ENCODE data around the gene RAB7B. TPM values are rescaled to one million over a fixed set of nuclear protein-coding genes. Genes with fewer than 3 reads are reported as not detected.

RAB7B gene
- total RNA-seq, 2 donors from 2014 or later, result not detected

- no peaks in the 10 kb centered on the region for H3K27me3 Mint-ChIP-seq
- peak; percentile 90 for ATAC-seq (replicated peaks)
- H3K9me3 Mint-ChIP-seq, result peaks cover 7% of the 10 kb centered on the region
- H3K27ac Mint-ChIP-seq, result no peak overlapping the region
- H3K36me3 Mint-ChIP-seq (ENCODE audit: low read depth), result no peaks in the 10 kb centered on the region
- no peak overlapping the region for H3K4me3 Mint-ChIP-seq
- peaks cover 10% of the 10 kb centered on the region for H3K4me1 Mint-ChIP-seq
Observed at GRCh38 chr1:205977402-205978014, 25.7 kb downstream of the RAB7B start.

- no peak overlapping the region for H3K4me3 Mint-ChIP-seq
- no peak for ATAC-seq (replicated peaks)
- no peaks in the 10 kb centered on the region for H3K36me3 Mint-ChIP-seq (ENCODE audit: low read depth)
- peaks cover 1% of the 10 kb centered on the region for H3K9me3 Mint-ChIP-seq
- no peaks in the 10 kb centered on the region for H3K27me3 Mint-ChIP-seq
- H3K27ac Mint-ChIP-seq, result no peak overlapping the region
- H3K4me1 Mint-ChIP-seq, result peaks cover 10% of the 10 kb centered on the region
Observed at GRCh38 chr1:205976708-205977401, 26.3 kb downstream of the RAB7B start.

GRCh38 chr1:205976036-205976435, 27.2 kb downstream of the RAB7B start:
- Mint-ChIP-seq H3K9me3 (no peaks in the 10 kb centered on the region), H3K36me3 (ENCODE audit: low read depth) (no peaks in the 10 kb centered on the region), H3K27me3 (no peaks in the 10 kb centered on the region), H3K27ac (no peak overlapping the region), H3K4me1 (peaks cover 10% of the 10 kb centered on the region), H3K4me3 (no peak overlapping the region)
- no peak for ATAC-seq (replicated peaks)

- Mint-ChIP-seq H3K4me1 (peaks cover 10% of the 10 kb centered on the region), H3K27me3 (no peaks in the 10 kb centered on the region), H3K36me3 (ENCODE audit: low read depth) (no peaks in the 10 kb centered on the region), H3K4me3 (no peak overlapping the region), H3K27ac (no peak overlapping the region), H3K9me3 (no peaks in the 10 kb centered on the region)
- ATAC-seq (replicated peaks), result no peak
Observed at GRCh38 chr1:205975387-205975998, 27.7 kb downstream of the RAB7B start.

- Mint-ChIP-seq H3K36me3 (ENCODE audit: low read depth) (no peaks in the 10 kb centered on the region), H3K4me3 (no peak overlapping the region), H3K27ac (no peak overlapping the region), H3K27me3 (no peaks in the 10 kb centered on the region), H3K4me1 (peaks cover 10% of the 10 kb centered on the region), H3K9me3 (no peaks in the 10 kb centered on the region)
- no peak for ATAC-seq (replicated peaks)
Observed at GRCh38 chr1:205974712-205975111, 28.5 kb downstream of the RAB7B start.

GRCh38 chr1:205973377-205974232, 29.6 kb downstream of the RAB7B start:
- ATAC-seq (replicated peaks), result no peak
- Mint-ChIP-seq H3K4me3 (no peak overlapping the region), H3K27ac (no peak overlapping the region)

GRCh38 chr1:205972491-205973168, 30.6 kb downstream of the RAB7B start:
- no peak for ATAC-seq (replicated peaks)
- H3K4me1 Mint-ChIP-seq, result peaks cover 10% of the 10 kb centered on the region
- H3K9me3 Mint-ChIP-seq, result no peaks in the 10 kb centered on the region
- no peaks in the 10 kb centered on the region for H3K36me3 Mint-ChIP-seq (ENCODE audit: low read depth)
- no peaks in the 10 kb centered on the region for H3K27me3 Mint-ChIP-seq
- no peak overlapping the region for H3K27ac Mint-ChIP-seq
- no peak overlapping the region for H3K4me3 Mint-ChIP-seq

More at GRCh38 chr1:205973377-205974232, 29.6 kb downstream of the RAB7B start:
- Mint-ChIP-seq H3K4me1 (peaks cover 10% of the 10 kb centered on the region), H3K27me3 (no peaks in the 10 kb centered on the region), H3K9me3 (no peaks in the 10 kb centered on the region), H3K36me3 (ENCODE audit: low read depth) (no peaks in the 10 kb centered on the region)

- no peaks in the 10 kb centered on the region for H3K9me3 Mint-ChIP-seq
- no peak for ATAC-seq (replicated peaks)
- H3K36me3 Mint-ChIP-seq (ENCODE audit: low read depth), result no peaks in the 10 kb centered on the region
- peaks cover 10% of the 10 kb centered on the region for H3K4me1 Mint-ChIP-seq
- no peak overlapping the region for H3K27ac Mint-ChIP-seq
- H3K4me3 Mint-ChIP-seq, result no peak overlapping the region
- no peaks in the 10 kb centered on the region for H3K27me3 Mint-ChIP-seq
Observed at GRCh38 chr1:205972081-205972480, 31.1 kb downstream of the RAB7B start.

- Mint-ChIP-seq H3K4me1 (peaks cover 10% of the 10 kb centered on the region), H3K36me3 (ENCODE audit: low read depth) (no peaks in the 10 kb centered on the region), H3K4me3 (no peak overlapping the region), H3K9me3 (no peaks in the 10 kb centered on the region), H3K27ac (no peak overlapping the region), H3K27me3 (no peaks in the 10 kb centered on the region)
- no peak for ATAC-seq (replicated peaks)
Observed at GRCh38 chr1:205971082-205971481, 32.1 kb downstream of the RAB7B start.

GRCh38 chr1:205970486-205970885, 32.7 kb downstream of the RAB7B start:
- Mint-ChIP-seq H3K4me1 (peaks cover 10% of the 10 kb centered on the region), H3K36me3 (ENCODE audit: low read depth) (no peaks in the 10 kb centered on the region), H3K9me3 (no peaks in the 10 kb centered on the region), H3K27ac (no peak overlapping the region), H3K4me3 (no peak overlapping the region), H3K27me3 (no peaks in the 10 kb centered on the region)
- ATAC-seq (replicated peaks), result no peak

- H3K36me3 Mint-ChIP-seq (ENCODE audit: low read depth), result no peaks in the 10 kb centered on the region
- H3K27me3 Mint-ChIP-seq, result no peaks in the 10 kb centered on the region
- ATAC-seq (replicated peaks), result no peak
- H3K27ac Mint-ChIP-seq, result no peak overlapping the region
- H3K4me1 Mint-ChIP-seq, result peaks cover 10% of the 10 kb centered on the region
- H3K4me3 Mint-ChIP-seq, result no peak overlapping the region
- no peaks in the 10 kb centered on the region for H3K9me3 Mint-ChIP-seq
Observed at GRCh38 chr1:205969229-205969628, 34.0 kb downstream of the RAB7B start.

- H3K27ac Mint-ChIP-seq, result no peak overlapping the region
- no peak for ATAC-seq (replicated peaks)
- peaks cover 5% of the 10 kb centered on the region for H3K4me1 Mint-ChIP-seq
Observed at GRCh38 chr1:205967554-205968335, 35.5 kb downstream of the RAB7B start.

GRCh38 chr1:205965036-205965884, 37.9 kb downstream of the RAB7B start:
- H3K9me3 Mint-ChIP-seq, result no peaks in the 10 kb centered on the region
- peaks cover 5% of the 10 kb centered on the region for H3K4me1 Mint-ChIP-seq

More at GRCh38 chr1:205967554-205968335, 35.5 kb downstream of the RAB7B start:
- Mint-ChIP-seq H3K9me3 (no peaks in the 10 kb centered on the region), H3K36me3 (ENCODE audit: low read depth) (no peaks in the 10 kb centered on the region), H3K27me3 (peaks cover 4% of the 10 kb centered on the region), H3K4me3 (no peak overlapping the region)

More at GRCh38 chr1:205965036-205965884, 37.9 kb downstream of the RAB7B start:
- ATAC-seq (replicated peaks), result no peak
- H3K36me3 Mint-ChIP-seq (ENCODE audit: low read depth), result no peaks in the 10 kb centered on the region
- H3K4me3 Mint-ChIP-seq, result no peak overlapping the region
- no peak overlapping the region for H3K27ac Mint-ChIP-seq
- H3K27me3 Mint-ChIP-seq, result peaks cover 12% of the 10 kb centered on the region

All from activated T-helper 17 cell treated with anti-CD3 and anti-CD28 coated beads, Interleukin-2, amount 50 U/mL, for 72 hours (primary cell).